Skeletal muscle cell (primary cell): ENCODE data around the gene ZNF835.
"Not testable (repeated sequence)": the region's sequence is repeated elsewhere in the genome, so short reads cannot be mapped to it uniquely, and the experiment has no call there.

Source experiments
- DNase-seq: peaks from one replicate; pipeline ENCODE4 v3.0.0-alpha.2; 2010; ENCODE audit warnings: low read depth
- H3K4me3 ChIP-seq: 2 replicates; pipeline ENCODE4 v1.5.1; 2011; ENCODE audit warnings: low read depth, mild to moderate bottlenecking, control low read depth, low read length, moderate library complexity

The ZNF835 gene

GRCh38 chr19:56671613-56671994 is at the start of gene ZNF835:
Gene ZNF835, minus strand, starts transcription at chr19:56671757. Its CDS starts 6,559 bp downstream, at chr19:56665198.
- no peak for DNase-seq
- H3K4me3 ChIP-seq: peak within 1 kb of the TSS; percentile 34

- DNase-seq: no peak
Observed at GRCh38 chr19:56720281-56720680, 48.7 kb upstream of the ZNF835 start.

GRCh38 chr19:56718231-56718630 is 46.7 kb upstream of the ZNF835 start:
- DNase-seq: no peak
- no peak overlapping the region for H3K4me3 ChIP-seq

More at GRCh38 chr19:56720281-56720680, 48.7 kb upstream of the ZNF835 start:
- H3K4me3 ChIP-seq: no peak overlapping the region

GRCh38 chr19:56712611-56713276 is 41.2 kb upstream of the ZNF835 start:
- DNase-seq: no peak
- H3K4me3 ChIP-seq: no peak overlapping the region

- no peak overlapping the region for H3K4me3 ChIP-seq
- no peak for DNase-seq
Observed at GRCh38 chr19:56710437-56710836, 38.9 kb upstream of the ZNF835 start.

- no peak for DNase-seq
- H3K4me3 ChIP-seq: no peak overlapping the region
Observed at GRCh38 chr19:56707821-56708220, 36.3 kb upstream of the ZNF835 start.

- no peak for DNase-seq
- H3K4me3 ChIP-seq: no peak overlapping the region
Observed at GRCh38 chr19:56705939-56706338, 34.4 kb upstream of the ZNF835 start.

- H3K4me3 ChIP-seq: no peak overlapping the region
- no peak for DNase-seq
Observed at GRCh38 chr19:56701895-56702294, 30.3 kb upstream of the ZNF835 start.

GRCh38 chr19:56699552-56699951 is 28.0 kb upstream of the ZNF835 start:
- no peak for DNase-seq
- no peak overlapping the region for H3K4me3 ChIP-seq

- no peak for DNase-seq
Observed at GRCh38 chr19:56692206-56692895, 20.8 kb upstream of the ZNF835 start.

GRCh38 chr19:56690670-56691069 is 19.1 kb upstream of the ZNF835 start:
- no peak overlapping the region for H3K4me3 ChIP-seq
- no peak for DNase-seq

More at GRCh38 chr19:56692206-56692895, 20.8 kb upstream of the ZNF835 start:
- no peak overlapping the region for H3K4me3 ChIP-seq

GRCh38 chr19:56689198-56689597 is 17.6 kb upstream of the ZNF835 start:
- no peak overlapping the region for H3K4me3 ChIP-seq
- DNase-seq: no peak

- H3K4me3 ChIP-seq: no peak overlapping the region
- no peak for DNase-seq
Observed at GRCh38 chr19:56687031-56687430, 15.5 kb upstream of the ZNF835 start.

- H3K4me3 ChIP-seq: no peak overlapping the region
Observed at GRCh38 chr19:56683116-56683515, 11.6 kb upstream of the ZNF835 start.

GRCh38 chr19:56681702-56682101 is 10.1 kb upstream of the ZNF835 start:
- no peak overlapping the region for H3K4me3 ChIP-seq

More at GRCh38 chr19:56683116-56683515, 11.6 kb upstream of the ZNF835 start:
- DNase-seq: no peak

GRCh38 chr19:56678205-56678604 is 6.6 kb upstream of the ZNF835 start:
- no peak for DNase-seq
- H3K4me3 ChIP-seq: no peak overlapping the region

More at GRCh38 chr19:56681702-56682101, 10.1 kb upstream of the ZNF835 start:
- no peak for DNase-seq

GRCh38 chr19:56672610-56673009 is 1.1 kb upstream of the ZNF835 start:
- not testable (repeated sequence) for DNase-seq

GRCh38 chr19:56670961-56671612 is 470 bp downstream of the ZNF835 start:
- DNase-seq: no peak
- H3K4me3 ChIP-seq: peak overlapping the region; percentile 34

More at GRCh38 chr19:56672610-56673009, 1.1 kb upstream of the ZNF835 start:
- H3K4me3 ChIP-seq: not testable (repeated sequence)

GRCh38 chr19:56670401-56670960 is 1.1 kb downstream of the ZNF835 start:
- DNase-seq: no peak
- no peak overlapping the region for H3K4me3 ChIP-seq

- H3K4me3 ChIP-seq: no peak overlapping the region
- DNase-seq: no peak
Observed at GRCh38 chr19:56668676-56669075, 2.9 kb downstream of the ZNF835 start.
